ENCODE results near the gene PLCB4.

PLCB4 gene

DNA sequence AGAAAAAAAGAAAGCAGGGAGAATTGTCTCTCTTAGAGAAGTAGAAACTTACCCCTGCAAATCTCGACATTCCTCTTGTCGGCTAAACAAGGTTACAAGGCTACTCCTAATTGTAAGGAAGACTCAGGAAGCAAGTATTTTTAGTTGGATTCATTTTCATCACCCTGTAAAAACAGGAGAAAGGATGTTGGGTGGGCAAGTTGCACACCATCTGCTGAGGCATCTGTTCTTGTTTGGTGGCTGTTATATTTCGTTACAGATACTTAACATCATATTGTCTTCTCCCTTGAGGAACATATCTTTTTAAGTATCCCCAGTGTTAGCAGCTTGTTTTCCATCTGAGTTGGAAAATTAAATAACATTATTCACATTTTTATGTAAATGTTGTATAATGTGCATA is 187.5 kb downstream of the PLCB4 start:
- no peak for DNase-seq (ENCODE audit: low read depth in 2 of 3, low spot score in 1 of 3)

DNA sequence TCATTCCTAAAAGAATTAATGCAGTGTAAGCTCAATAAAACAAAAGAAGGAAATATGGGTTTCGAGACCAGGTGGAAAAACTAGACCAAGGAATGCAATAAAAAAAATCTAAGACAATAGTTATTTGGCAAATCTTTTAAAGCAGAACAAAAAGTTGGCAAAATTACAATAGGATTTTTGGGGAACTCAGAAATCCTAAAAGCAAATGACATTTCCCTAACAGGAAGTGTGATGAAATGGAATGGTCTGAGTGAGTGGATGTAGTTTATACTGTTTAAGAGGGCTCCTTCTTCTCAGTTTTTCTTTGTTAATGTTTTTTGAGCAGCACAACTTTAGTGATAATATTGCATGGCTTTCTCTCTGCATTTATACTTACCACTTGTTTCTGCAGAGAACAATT is 190.0 kb downstream of the PLCB4 start:
- no peak for DNase-seq (ENCODE audit: low read depth in 2 of 3, low spot score in 1 of 3)

DNA sequence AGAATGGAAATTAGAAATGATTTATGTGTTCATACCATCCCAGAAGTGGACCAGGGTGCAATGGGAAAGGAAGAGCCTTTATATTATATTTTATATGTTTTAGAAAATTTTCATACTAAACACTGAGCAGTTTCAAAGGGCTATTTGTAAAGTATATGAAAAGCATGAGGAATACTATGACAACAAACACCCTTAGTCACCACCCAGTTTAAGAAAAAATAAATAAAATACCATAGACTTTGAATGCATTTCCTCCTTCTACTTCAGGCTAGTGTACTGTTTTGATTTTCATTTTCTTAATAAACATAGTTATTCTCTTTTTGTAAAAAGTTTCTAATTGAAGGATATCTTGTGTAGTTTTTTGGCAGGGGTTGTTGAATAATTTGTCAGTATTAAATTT is 191.1 kb downstream of the PLCB4 start:
- DNase-seq (ENCODE audit: low read depth in 2 of 3, low spot score in 1 of 3): no peak

DNA sequence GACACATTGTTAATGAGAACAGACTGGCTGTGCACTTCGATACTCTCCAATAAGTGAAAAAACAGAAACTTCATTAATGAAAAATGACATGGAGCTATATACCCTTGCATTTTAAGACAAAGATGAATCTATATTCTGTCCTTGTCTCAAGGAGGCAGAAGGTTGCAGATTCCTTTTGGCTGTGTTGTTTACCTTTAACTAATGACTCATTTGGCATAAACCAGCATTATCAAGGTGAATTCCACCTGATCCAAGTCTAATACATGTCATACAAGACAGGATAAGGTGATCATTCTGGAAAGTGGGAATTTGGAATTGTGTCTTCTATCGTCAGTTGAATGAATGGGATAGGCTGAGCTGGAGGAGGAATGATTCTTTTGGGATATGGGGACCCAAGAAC is 192.9 kb downstream of the PLCB4 start:
- no peak for DNase-seq (ENCODE audit: low read depth in 2 of 3, low spot score in 1 of 3)

DNA sequence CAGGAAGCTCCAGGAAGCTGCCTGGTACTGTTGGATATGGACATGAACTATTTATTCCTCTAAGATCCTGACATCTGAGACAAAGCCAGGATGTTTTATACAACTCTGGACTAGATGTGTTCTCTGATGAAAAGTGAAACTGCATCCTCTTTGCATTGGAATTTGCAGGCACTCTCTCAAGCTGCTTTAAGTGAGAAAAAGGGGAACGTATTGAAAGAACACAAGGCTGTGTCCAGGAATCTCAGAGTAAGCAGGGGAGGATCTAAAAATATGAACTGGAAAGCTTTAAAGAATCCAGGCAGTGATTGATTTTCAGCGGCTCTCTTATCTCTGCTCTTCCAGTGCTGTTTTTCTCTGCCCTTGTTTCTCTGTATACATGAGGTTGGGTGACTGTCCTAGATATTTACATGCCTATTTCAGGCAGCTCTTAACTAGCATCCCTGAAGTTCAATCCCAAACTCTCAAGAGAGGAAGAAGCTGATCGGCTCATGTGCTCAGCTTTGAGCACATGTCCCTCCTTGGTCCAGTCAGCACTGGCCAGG is 193.8 kb downstream of the PLCB4 start:
- DNase-seq (ENCODE audit: low read depth in 2 of 3, low spot score in 1 of 3): no peak

DNA sequence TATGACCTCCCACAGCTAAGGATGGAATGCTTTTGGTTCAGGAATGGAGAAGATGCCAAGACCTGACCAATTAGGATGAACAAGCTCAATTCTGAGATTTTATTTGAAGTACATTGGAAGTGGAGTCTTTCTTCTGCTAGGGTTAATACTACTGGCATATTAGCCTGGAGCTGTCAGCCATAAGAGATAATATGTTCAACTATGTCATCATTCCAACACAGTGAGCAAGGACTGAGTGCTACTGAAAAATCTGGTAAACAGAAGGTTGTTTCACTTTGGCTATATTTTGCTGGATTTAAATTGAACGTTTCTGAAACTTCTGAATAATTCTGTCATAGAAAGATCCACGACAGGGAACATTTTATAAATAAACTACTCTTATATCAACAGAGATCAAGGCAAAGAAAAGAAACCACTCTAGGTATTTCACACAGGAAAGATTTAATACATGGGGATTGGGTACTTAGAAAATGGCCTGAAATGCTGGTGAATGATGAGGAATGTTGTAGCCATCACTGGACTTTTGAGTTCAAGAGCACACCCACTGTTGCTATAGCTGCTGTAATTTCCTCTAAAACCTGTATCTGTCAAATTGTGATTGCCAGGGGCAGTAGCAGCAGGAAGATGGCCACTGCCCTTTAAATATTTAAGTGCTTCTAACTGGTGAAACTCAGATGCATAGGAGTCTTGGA is 200.5 kb downstream of the PLCB4 start:
- no peak for DNase-seq (ENCODE audit: low read depth in 2 of 3, low spot score in 1 of 3)

DNA sequence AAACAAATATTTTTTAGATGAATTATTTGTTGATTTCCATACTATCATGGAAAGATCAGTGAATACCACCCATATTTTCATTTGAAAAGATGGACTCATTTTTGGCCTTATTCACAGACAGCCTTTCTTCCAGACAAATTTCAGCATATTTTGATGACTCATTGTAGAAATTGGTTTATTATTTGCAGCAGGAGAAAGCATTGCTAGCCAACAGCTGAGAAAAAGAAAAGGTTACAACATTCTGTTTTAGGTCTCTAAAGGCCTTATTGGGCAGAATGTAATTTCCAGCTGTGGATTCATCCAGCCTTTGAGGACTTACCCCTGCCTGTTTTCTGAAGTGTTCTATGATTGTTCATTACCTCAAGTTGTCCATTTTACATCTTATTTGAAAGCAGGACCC is 201.9 kb downstream of the PLCB4 start:
- no peak for DNase-seq (ENCODE audit: low read depth in 2 of 3, low spot score in 1 of 3)

DNA sequence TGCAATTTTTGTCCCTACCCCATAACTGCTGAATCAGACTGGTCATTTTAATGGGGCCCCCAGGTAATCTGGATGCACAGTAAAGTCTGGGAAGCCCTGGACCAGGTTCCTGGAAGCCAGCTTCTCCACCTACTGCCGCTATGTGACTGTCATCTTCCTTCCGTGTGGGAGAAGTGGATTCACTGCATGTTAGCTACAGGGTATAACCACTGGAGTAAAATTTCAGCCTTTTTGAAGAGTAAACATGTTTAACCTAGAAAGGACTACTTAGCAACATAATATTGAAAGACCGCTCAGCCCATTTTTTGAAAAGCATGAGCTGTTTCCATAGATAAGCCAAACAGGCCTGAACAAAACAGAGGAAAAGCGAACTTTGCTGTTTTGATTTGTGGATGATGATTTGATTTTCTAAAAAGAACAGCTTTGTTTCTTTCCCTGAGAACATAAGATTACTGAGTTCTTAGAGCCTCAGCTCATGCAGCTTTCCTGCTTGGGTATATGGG is 208.1 kb downstream of the PLCB4 start:
- DNase-seq (ENCODE audit: low read depth in 2 of 3, low spot score in 1 of 3): no peak

DNA sequence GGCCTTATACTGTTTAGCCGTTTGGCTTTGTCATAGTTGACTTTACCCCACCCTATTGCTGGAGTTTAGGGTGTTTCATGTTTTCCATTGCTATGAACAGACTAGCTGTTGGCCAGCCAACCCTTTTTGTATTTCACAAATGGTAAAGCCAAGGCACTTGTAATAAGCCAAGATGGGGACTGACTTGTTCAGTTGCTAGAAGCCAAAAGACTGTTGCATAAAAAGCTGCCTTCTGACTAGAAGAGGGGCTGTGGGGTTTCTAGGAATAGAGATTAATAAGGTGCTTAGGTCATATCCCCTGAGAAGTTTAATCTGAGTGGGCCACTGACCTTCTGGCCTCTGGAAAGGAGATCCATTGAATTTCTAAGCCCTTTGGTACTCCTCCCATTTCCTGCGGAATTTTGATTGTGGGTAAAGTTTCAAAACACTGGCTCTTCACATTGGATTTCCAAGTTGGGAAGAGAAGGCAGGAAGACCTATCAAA is 211.1 kb downstream of the PLCB4 start:
- DNase-seq (ENCODE audit: low read depth in 2 of 3, low spot score in 1 of 3): no peak

DNA sequence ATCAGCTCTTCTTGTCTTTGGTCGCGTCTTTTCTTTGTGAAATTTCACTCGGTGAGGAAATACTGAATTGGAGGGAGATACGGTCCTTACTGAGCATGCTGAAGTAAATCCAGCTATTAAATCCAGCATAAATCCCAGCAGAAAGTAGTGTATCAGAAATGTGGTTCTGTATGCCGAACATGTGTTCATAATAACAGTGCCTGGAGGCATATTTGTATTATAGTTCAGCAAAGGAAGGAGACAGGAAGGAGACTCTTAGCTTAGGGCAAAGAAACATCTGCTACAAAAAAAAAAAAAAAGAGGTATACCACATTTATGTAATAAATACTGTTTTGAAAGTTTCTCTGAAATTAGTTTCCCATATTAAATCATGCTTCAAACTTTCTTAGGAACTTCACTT is 211.8 kb downstream of the PLCB4 start:
- no peak for DNase-seq (ENCODE audit: low read depth in 2 of 3, low spot score in 1 of 3)

DNA sequence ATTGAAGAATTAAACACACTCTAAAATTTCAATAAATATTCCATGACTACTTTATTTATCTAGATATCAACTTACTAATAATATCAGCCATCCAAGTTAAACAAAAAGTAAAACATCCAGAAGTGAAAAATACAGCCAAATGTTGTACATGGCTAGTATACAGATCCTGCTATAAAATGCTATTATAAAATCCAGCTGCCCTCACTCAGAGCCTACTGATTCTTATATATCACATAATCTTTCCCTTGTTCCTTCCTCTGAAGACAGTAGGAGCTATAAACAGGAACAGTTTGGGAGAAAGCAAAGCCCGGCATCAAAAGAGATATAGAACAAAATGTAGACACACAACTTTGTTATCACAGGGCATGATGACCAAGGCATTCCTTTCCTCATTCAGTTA is 212.9 kb downstream of the PLCB4 start:
- no peak for DNase-seq (ENCODE audit: low read depth in 2 of 3, low spot score in 1 of 3)

DNA sequence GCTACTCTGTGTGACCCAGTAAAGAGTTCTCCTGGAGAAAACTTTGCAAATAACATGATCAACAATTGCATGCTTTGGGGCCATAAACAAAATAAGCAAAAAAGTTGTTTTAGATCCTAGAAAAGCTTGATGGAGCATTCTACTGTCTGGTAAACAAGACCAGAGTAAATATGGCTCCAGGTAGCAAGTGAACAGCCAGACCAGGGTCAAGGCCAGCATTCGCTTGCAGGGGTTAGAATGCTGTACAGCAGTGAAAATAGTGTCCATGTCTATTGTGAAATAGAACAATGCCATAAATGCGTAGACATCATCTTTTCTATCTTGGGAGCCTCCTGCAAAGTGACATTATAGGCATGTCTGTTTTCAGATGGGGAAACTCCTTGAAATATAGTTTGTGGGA is 216.7 kb downstream of the PLCB4 start:
- no peak for DNase-seq (ENCODE audit: low read depth in 2 of 3, low spot score in 1 of 3)

DNA sequence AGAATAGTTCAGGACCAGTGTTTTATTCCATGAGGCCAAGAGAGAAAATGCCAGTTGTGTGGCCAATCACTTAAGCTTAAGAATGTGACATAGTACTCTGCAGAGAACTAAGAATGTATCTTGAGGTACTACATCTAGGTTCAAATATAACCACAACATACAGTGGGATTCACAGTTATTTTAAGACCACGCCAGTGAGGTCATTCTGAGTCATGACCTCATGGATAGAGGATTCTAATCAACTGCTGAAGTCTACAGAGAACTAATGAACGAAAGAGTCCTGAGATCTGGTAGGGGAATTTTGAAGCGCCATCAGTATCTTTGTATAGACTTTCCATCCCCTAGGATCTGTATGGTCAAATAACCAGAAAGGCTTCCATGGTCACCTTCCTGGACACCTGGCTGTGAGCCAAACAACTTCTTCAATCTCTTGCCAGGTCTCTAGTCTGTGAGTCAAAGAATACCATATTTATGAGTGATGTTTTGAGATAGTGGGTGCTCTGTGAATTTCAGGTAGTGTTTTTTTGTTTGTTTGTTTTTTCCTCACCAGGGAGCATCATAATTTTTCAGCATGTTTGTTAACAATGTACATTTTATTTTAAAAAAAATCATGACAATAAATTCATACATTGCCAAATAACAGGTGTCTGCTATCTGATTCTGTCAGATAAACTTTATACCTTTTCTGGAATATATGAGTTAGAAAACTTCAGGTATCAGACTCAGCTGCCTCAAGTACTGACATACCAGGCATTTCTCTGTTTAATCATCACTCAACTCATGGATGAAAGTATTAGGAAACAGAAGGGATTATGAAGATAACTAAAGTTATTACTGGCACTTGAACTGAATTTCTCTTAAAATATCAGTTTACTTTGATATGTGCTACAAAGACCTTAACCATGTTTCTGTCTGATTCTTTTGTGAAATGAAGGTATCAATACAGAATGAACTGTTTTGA is 217.9 kb downstream of the PLCB4 start:
- DNase-seq (ENCODE audit: low read depth in 2 of 3, low spot score in 1 of 3): no peak

DNA sequence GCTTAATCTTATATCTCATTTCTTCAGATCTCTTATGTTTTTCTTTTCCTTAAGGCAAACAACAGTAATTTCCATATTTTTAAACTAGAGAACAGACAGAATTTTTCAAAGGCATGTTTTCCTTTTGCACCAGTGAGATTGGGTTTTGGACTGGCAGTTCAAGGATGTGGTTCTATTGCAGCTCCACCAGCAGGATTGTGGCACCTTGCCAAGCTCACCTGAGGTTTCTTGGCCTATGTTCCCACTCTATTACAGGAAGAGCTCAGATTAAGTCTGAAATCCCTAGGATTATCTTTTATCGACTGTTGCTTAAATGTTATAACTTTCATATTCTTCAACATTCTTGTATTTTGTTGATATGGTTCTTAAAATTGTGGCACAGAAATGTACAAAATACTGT is 218.9 kb downstream of the PLCB4 start:
- no peak for DNase-seq (ENCODE audit: low read depth in 2 of 3, low spot score in 1 of 3)

DNA sequence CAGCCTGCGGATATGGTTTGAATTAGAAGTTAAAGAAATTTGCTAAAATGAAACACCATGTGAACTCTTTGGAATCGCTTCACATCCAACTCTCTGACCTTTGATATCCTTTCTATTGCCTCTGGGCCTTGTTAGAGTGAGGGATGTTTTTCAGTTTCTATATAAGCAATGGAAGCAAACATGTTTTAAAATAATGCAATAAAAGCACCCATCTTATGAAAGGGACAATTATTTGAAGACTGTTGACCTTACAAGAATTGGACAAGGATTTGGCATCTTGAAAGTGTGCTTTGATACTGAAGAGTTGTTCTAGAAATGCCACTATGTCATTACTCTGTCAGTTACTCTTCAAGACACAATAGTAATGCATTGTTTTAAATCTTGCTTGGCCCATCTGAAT is 221.4 kb downstream of the PLCB4 start:
- no peak for DNase-seq (ENCODE audit: low read depth in 2 of 3, low spot score in 1 of 3)

DNA sequence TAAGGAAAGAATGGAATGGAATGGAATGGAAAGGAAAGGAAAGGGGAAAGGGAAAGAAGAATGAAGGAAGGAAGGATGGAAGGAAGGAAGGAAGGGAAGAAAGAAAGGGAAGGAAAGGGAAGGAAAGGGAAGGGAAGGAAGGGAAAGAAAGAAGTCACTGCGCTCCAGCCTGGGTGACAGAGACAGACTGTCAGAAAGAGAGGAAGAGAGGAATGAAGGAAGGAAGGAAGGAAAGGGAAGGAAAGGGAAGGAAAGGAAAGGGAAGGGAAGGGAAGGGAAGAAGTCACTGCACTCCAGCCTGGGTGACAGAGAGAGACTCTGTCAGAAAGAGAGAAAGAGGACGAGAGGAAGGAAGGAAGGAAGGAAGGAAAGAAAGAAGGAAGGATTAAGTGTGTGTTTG is 224.3 kb downstream of the PLCB4 start:
- DNase-seq (ENCODE audit: low read depth in 2 of 3, low spot score in 1 of 3): no peak

DNA sequence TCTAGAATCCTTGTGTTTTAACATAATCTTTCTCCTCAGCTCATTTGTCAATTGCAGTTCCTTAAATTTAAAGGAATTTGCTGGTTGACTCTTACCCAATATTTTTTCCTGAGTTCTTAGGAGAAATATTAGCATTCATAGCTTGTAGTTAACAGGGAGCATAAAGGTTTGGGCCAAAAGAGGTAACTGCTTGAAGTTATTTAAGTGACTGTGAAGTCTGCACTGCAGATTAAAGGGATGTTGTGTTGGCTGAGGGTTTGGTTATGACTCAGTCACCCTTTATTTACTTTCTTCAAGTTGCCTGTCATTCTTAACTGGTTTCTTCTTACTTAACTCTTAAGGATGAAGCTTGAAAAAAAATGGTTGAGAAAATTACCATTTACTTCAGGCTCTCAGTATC is 225.2 kb downstream of the PLCB4 start:
- DNase-seq (ENCODE audit: low read depth in 2 of 3, low spot score in 1 of 3): no peak

DNA sequence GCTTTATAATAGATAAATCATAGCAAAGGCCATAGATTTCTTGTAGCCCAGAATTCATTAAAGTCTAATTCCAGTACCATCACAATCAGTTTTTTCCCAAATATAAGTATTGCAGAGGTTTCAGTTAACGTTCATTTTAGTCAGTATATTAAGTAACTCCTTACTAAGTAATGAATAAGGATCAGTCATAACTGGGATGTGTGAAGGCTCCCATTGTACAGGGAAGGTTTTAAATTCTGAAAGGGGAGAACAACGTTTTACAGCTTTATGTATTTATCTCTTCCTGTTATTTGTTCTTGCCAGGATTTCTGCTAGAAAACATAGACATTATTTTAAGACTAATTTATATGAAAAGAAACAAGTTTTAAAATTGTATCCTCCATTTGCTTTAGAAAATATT is 230.0 kb downstream of the PLCB4 start:
- no peak for DNase-seq (ENCODE audit: low read depth in 2 of 3, low spot score in 1 of 3)

DNA sequence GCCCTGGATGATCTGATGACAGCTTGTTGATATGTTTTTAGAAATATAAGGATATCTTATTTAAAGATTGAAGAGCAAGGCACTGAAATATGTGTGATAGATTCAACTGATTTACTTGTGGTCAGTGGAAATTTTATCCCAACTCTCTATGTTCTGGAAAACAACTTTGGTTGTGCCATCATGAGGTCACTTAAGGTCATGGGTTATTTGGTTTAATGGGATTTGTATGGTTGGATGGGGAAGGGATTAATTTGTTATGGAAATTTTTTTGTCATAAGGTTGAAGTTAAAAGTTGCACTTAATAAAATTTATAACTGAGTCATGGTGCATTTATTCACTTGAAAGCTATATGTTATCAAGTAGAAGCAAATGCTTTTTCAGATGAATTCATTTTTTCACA is 231.2 kb downstream of the PLCB4 start:
- DNase-seq (ENCODE audit: low read depth in 2 of 3, low spot score in 1 of 3): no peak

DNA sequence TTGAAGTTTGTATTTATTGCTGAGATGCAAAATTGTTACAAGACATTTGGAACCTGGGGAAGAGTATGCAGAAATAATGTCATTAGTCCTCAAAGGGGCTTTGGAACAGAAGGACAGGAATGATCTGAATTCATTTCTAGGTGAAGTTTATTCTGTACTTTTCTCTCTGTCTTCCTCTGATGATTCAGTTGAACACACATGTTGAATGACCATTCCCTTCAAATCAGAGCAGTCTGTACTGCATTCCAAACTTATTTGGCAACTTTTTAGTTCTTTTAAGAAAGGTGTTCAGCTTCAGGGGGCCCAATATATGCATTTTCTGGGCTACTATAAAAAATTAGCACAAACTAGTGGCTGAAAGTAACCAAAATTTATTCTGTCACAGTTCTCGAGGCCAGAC is 231.6 kb downstream of the PLCB4 start:
- DNase-seq (ENCODE audit: low read depth in 2 of 3, low spot score in 1 of 3): no peak

DNA sequence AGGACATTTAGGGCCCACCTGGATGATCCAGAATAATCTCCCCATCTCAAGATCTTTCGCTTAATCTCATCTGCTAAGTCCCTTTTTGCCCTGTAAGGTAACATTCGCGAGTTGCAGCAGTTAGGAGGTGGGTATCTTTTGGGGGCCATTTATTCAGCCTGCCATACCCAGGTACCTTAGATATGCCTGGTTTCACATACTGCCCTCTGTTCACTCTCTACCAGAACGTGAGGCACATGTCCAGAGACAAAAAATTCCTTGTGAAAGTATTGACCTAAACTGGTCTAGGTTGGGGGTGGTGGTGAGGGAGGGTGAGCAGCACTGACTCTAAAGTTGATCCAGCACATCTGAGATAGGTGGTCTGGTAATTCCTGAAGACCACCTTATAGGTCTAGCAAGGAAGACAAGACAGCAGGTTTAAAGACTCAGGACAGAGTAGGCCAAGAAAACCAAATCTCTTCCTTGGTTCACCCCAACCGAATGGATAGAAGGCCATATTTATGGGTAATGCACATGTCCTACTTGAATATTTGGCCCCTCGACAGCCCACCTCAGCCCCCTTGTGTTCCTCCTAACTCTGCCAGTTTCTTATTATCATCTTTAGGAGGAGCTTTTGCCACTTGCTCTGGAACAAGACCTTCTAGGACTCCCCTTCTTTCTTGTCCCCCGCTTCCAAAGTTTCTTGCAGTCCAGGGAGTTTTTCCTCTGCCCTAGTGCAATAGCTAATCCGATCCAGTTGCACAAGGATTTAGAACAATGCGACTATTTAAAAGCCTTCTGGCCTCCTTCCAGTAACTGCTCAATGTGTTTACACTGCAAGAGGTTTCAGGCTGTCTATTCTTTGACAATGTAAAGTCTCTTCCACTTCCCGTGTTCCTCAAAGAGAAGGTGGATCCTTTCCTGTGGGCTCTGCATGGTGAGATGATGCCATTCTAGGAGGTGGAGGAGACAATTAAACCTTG is 232.5 kb downstream of the PLCB4 start:
- DNase-seq (ENCODE audit: low read depth in 2 of 3, low spot score in 1 of 3): no peak
